Prostate gland (tissue), 2 donors: ENCODE measurements around the gene FBXO42. TPM values are rescaled to one million over a fixed set of nuclear protein-coding genes. Genes with fewer than 3 reads are reported as not detected.

Experiments
- DNase-seq: peaks from one replicate; pipeline ENCODE4 v3.0.0-alpha.2; 2019; ENCODE audit warnings: low spot score
- H3K27ac ChIP-seq, 2 donors: fragments of 200-600 bp; sonication (generic); 2 replicates each; pipeline ENCODE4 v1.5.1; 2017 to 2019
- H3K27me3 ChIP-seq: fragments of 200-600 bp; sonication (generic); replicated peaks from 2 replicates; pipeline ENCODE4 v1.5.1; 2019; ENCODE audit not compliant: insufficient read depth
- H3K36me3 ChIP-seq, 2 donors: fragments of 200-600 bp; sonication (generic); 1 replicate in 1 of 2; 2 replicates in 1 of 2; pipeline versions ENCODE4 v1.5.1 to v1.8.1; 2017 to 2019
- H3K4me1 ChIP-seq: fragments of 200-600 bp; sonication (generic); replicated peaks from 2 replicates; pipeline ENCODE4 v1.5.1; 2019
- H3K4me3 ChIP-seq, 2 donors: fragments of 200-600 bp; sonication (generic); 2 replicates each; pipeline ENCODE4 v1.5.1; 2017 to 2019
- H3K9me3 ChIP-seq: fragments of 200-600 bp; sonication (generic); 2 replicates; pipeline ENCODE4 v1.5.1; 2017
- CTCF ChIP-seq, 4 experiments: fragments of 200-600 bp in 2 of 4; fragments of 450-650 bp in 2 of 4; sonication (generic) in 2 of 4; IDR thresholded peaks; 1 replicate in 3 of 4; 2 replicates in 1 of 4; pipeline ENCODE4 v1.5.1; 2016 to 2019; ENCODE audit warnings: antibody characterized with exemption in 4 of 4, mild to moderate bottlenecking in 2 of 4, moderate library complexity in 2 of 4
- POLR2A ChIP-seq: fragments of 450-650 bp; IDR thresholded peaks from one replicate; pipeline ENCODE4 v1.6.1; 2016; ENCODE audit warnings: antibody characterized with exemption, mild to moderate bottlenecking
- POLR2AphosphoS5 ChIP-seq: sonication (generic); formaldehyde crosslinking; IDR thresholded peaks from one replicate; pipeline ENCODE4 v1.6.1; 2017; ENCODE audit warnings: antibody characterized with exemption
- WGBS: methylation state at CpG from one replicate; pipeline ENCODE4 v1.1.5; 2018; 5-methylcytosine and 5-hydroxymethylcytosine counted together
- intact Hi-C: fragments of 100-400 bp; cut with DNase I; formaldehyde crosslinking; loops from one replicate; pipeline ENCODE4 v1.14.2; 2022
- total RNA-seq, 2 donors: library from RNA; depleted of rRNA; stranded (reverse); fragments of >200 nt; gene quantifications; one replicate each; pipeline ENCODE4 v1.1.0, GENCODE V29; 2016

The FBXO42 gene
- total RNA-seq, 2 donors from 2014 or later = 26.6 to 52.6 TPM

GRCh38 chr1:16318555-16318954 is 33.7 kb downstream of the FBXO42 start:
- peak; percentile 17 for DNase-seq
- Histone ChIP-seq H3K4me3 (no peak overlapping the region), H3K9me3 (no peaks in the 10 kb centered on the region), H3K4me1 (peaks cover 2% of the 10 kb centered on the region), H3K36me3 (no peaks in the 10 kb centered on the region), H3K27me3 (no peaks in the 10 kb centered on the region), H3K27ac (peak overlapping the region in 1 of 2 donors; percentile 17)
- 50% methylated on average over 3 of the region's 3 CpGs for WGBS
- TF ChIP-seq CTCF (IDR thresholded peaks at IDR 0.05) (no peak), POLR2A (no peak), POLR2AphosphoS5 (no peak)
- intact Hi-C loops = no loop called here

GRCh38 chr1:16315437-16315836 is 36.8 kb downstream of the FBXO42 start:
- intact Hi-C loops = no loop called here
- H3K36me3 ChIP-seq = no peaks in the 10 kb centered on the region
- peak; percentile 58 for TF ChIP-seq POLR2AphosphoS5
- no peak for TF ChIP-seq CTCF (IDR thresholded peaks at IDR 0.05)

GRCh38 chr1:16307222-16307621 is 45.1 kb downstream of the FBXO42 start:
- Histone ChIP-seq H3K36me3 (peaks cover 0 to 6% of the 10 kb centered on the region in 2 donors), H3K4me1 (no peaks in the 10 kb centered on the region), H3K9me3 (no peaks in the 10 kb centered on the region), H3K4me3 (no peak overlapping the region), H3K27me3 (no peaks in the 10 kb centered on the region), H3K27ac (no peak overlapping the region)
- no peak for DNase-seq
- TF ChIP-seq CTCF (IDR thresholded peaks at IDR 0.05) (no peak), POLR2A (no peak), POLR2AphosphoS5 (no peak)
- 96% methylated on average over 3 of the region's 3 CpGs for WGBS
- intact Hi-C loops = no loop called here

More at GRCh38 chr1:16315437-16315836, 36.8 kb downstream of the FBXO42 start:
- peak overlapping the region; percentile 54 to 66 for H3K27ac ChIP-seq
- H3K27me3 ChIP-seq = no peaks in the 10 kb centered on the region
- peaks cover 2% of the 10 kb centered on the region for H3K4me1 ChIP-seq
- peak; percentile 31 for DNase-seq
- no peak overlapping the region for H3K4me3 ChIP-seq
- 25% methylated on average over 4 of the region's 4 CpGs for WGBS
- H3K9me3 ChIP-seq = no peaks in the 10 kb centered on the region

DNA sequence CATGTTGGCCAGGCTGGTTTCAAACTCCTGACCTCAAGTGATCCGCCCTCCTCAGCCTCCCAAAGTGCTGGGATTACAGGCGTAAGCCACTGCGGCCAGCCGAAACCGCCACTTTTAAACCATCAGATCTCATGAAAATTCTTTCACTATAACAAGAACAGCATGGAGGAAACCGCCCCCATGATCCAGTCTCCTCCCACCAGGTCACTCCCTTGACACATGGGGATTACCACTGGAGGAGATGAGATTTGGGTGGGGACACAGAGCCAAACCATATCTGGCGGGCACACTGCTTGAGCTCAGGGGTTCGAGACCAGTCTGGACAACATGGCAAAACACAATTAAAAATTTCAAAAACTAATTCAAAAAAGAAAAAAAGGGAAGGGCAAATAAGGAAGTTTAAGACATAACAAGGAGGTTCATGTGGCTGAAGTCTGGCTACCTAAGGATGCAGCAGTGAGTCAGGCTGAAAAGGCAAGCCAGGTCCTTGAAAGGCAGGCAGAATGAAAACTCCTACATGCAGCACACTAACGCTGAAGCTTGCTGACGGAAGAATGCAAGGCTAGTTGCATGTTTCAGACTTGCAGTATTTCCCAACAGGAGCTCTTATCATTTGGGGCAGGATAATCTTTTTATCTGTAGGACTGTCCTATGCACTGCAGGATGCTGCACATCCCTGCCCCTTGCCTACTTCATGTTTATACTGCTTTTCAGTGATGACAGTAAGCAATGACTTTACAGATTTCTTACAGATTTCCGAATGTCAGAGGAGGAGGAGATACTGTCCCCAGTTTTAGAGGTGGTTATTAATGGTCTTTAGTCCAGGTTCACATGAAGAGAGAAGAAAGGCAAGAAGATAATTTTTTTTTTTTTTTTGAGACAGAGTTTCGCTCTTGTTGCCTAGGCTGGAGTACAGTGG is 49.3 kb downstream of the FBXO42 start:
- intact Hi-C loops = no loop called here
- DNase-seq = no peak
- H3K36me3 ChIP-seq = peaks cover 0 to 6% of the 10 kb centered on the region in 2 donors
- no peak overlapping the region for H3K27ac ChIP-seq
- H3K27me3 ChIP-seq = no peaks in the 10 kb centered on the region
- no peaks in the 10 kb centered on the region for H3K4me1 ChIP-seq
- no peak overlapping the region for H3K4me3 ChIP-seq
- no peaks in the 10 kb centered on the region for H3K9me3 ChIP-seq
- 93% methylated on average over 12 of the region's 12 CpGs for WGBS
- TF ChIP-seq POLR2AphosphoS5 = no peak
- TF ChIP-seq CTCF (IDR thresholded peaks at IDR 0.05) = no peak

DNA sequence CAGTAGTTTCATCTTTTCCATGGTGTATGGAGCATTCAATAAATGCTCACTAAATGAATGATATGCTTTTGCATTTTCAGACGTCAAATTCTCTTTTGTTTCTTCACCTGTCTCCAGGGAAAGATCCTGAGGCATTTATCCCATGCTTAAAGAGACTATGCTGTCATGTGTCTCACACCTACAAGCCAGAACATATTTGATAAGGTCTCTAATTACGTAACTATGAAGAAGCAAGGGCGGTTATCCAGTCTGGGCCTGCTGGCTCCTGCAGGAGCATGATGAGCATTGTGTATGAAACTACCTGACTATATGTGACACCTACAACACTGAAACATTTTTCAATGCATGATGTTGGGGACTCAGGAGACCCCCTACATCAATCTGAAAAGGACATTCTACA is 51.8 kb downstream of the FBXO42 start:
- Histone ChIP-seq H3K4me3 (no peak overlapping the region), H3K9me3 (no peaks in the 10 kb centered on the region), H3K36me3 (peaks cover 0 to 4% of the 10 kb centered on the region in 2 donors), H3K27ac (no peak overlapping the region), H3K4me1 (no peaks in the 10 kb centered on the region), H3K27me3 (no peaks in the 10 kb centered on the region)
- 38% methylated on average over 3 of the region's 3 CpGs for WGBS
- DNase-seq = peak; percentile 60
- intact Hi-C loops = no loop called here
- no peak for TF ChIP-seq CTCF (IDR thresholded peaks at IDR 0.05)
- peak; percentile 85 for TF ChIP-seq POLR2AphosphoS5
